Type B pancreatic cell (in vitro differentiated cells): ENCODE data around the gene KLK8. TPM values are rescaled to one million over a fixed set of nuclear protein-coding genes. Genes with fewer than 3 reads are reported as not detected.
A peak's percentile ranks its signal among the peaks of the same experiment; 100 is the strongest.

Source experiments
- DNase-seq: peaks from one replicate; pipeline ENCODE4 v3.0.0; 2021; ENCODE audit warnings: mixed read lengths; ENCODE audit not compliant: unreplicated experiment; ENCODE audit errors: extremely low spot score
- H3K27ac Mint-ChIP-seq: 2 replicates; pipeline ENCODE4 v1.8.0; 2021; ENCODE audit warnings: mild to moderate bottlenecking, mixed read lengths
- H3K27me3 Mint-ChIP-seq: 2 replicates; pipeline ENCODE4 v1.8.0; 2021; ENCODE audit warnings: mixed read lengths
- H3K36me3 Mint-ChIP-seq: 2 replicates; pipeline ENCODE4 v1.8.0; 2021; ENCODE audit warnings: mixed read lengths
- H3K4me1 Mint-ChIP-seq: one replicate; pipeline ENCODE4 v1.8.0; 2021; ENCODE audit warnings: mixed read lengths; ENCODE audit not compliant: unreplicated experiment
- H3K4me3 Mint-ChIP-seq: 2 replicates; pipeline ENCODE4 v1.8.0; 2021; ENCODE audit warnings: mild to moderate bottlenecking, mixed read lengths
- H3K9me3 Mint-ChIP-seq: 2 replicates; pipeline ENCODE4 v1.8.0; 2021; ENCODE audit warnings: mixed read lengths
- CTCF ChIP-seq: fragments of 200-600 bp; sonication (generic); conservative IDR thresholded peaks from 2 replicates; pipeline ENCODE4 v1.5.0; 2021; ENCODE audit warnings: antibody characterized with exemption, mild to moderate bottlenecking
- total RNA-seq: library from RNA; stranded (reverse); gene quantifications from 2 replicates; pipeline ENCODE4 v1.2.1, GENCODE V29; 2021; ENCODE audit warnings: low replicate concordance

Gene KLK8
- total RNA-seq, 1 donor from 2014 or later, result 2.6 TPM

GRCh38 chr19:51025401-51025800, 24.0 kb upstream of the KLK8 start:
- H3K27me3 Mint-ChIP-seq, result peaks cover 38% of the 10 kb centered on the region
- H3K4me1 Mint-ChIP-seq, result no peaks in the 10 kb centered on the region
- TF ChIP-seq CTCF, result no peak
- H3K9me3 Mint-ChIP-seq, result no peaks in the 10 kb centered on the region
- no peak overlapping the region for H3K27ac Mint-ChIP-seq
- no peak overlapping the region for H3K4me3 Mint-ChIP-seq
- no peaks in the 10 kb centered on the region for H3K36me3 Mint-ChIP-seq
- no peak for DNase-seq

- DNase-seq, result no peak
- H3K36me3 Mint-ChIP-seq, result no peaks in the 10 kb centered on the region
- no peak for TF ChIP-seq CTCF
- H3K4me3 Mint-ChIP-seq, result no peak overlapping the region
- no peaks in the 10 kb centered on the region for H3K9me3 Mint-ChIP-seq
- H3K4me1 Mint-ChIP-seq, result no peaks in the 10 kb centered on the region
- H3K27me3 Mint-ChIP-seq, result peaks cover 43% of the 10 kb centered on the region
- H3K27ac Mint-ChIP-seq, result no peak overlapping the region
These were observed 23.5 kb upstream of the KLK8 start for GRCh38 chr19:51024924-51025323.

- no peaks in the 10 kb centered on the region for H3K9me3 Mint-ChIP-seq
- H3K27ac Mint-ChIP-seq, result no peak overlapping the region
- no peak for DNase-seq
- H3K36me3 Mint-ChIP-seq, result no peaks in the 10 kb centered on the region
- no peaks in the 10 kb centered on the region for H3K4me1 Mint-ChIP-seq
- H3K4me3 Mint-ChIP-seq, result no peak overlapping the region
- H3K27me3 Mint-ChIP-seq, result peaks cover 52% of the 10 kb centered on the region
- no peak for TF ChIP-seq CTCF
These were observed 22.5 kb upstream of the KLK8 start for GRCh38 chr19:51023946-51024345.

GRCh38 chr19:51022526-51022925, 21.1 kb upstream of the KLK8 start:
- H3K4me1 Mint-ChIP-seq, result no peaks in the 10 kb centered on the region
- no peaks in the 10 kb centered on the region for H3K9me3 Mint-ChIP-seq
- no peaks in the 10 kb centered on the region for H3K36me3 Mint-ChIP-seq
- TF ChIP-seq CTCF, result no peak
- H3K27me3 Mint-ChIP-seq, result peaks cover 65% of the 10 kb centered on the region
- no peak for DNase-seq
- no peak overlapping the region for H3K4me3 Mint-ChIP-seq
- H3K27ac Mint-ChIP-seq, result no peak overlapping the region

GRCh38 chr19:51020988-51021651, 19.7 kb upstream of the KLK8 start:
- Mint-ChIP-seq H3K4me1 (no peaks in the 10 kb centered on the region), H3K27ac (peak overlapping the region; percentile 41), H3K27me3 (peaks cover 73% of the 10 kb centered on the region), H3K36me3 (no peaks in the 10 kb centered on the region), H3K4me3 (peak overlapping the region; percentile 59), H3K9me3 (no peaks in the 10 kb centered on the region)
- no peak for DNase-seq
- TF ChIP-seq CTCF, result peak; percentile 80
